H9 (cell line): ENCODE data around the gene ZBTB17. TPM values are rescaled to one million over a fixed set of nuclear protein-coding genes. Genes with fewer than 3 reads are reported as not detected.

ENCODE experiments used
- DNase-seq: peaks from one replicate; pipeline ENCODE4 v3.0.0-alpha.2; 2017
- H2AFZ ChIP-seq: one replicate; pipeline ENCODE4 v1.6.1; 2013; ENCODE audit warnings: mild to moderate bottlenecking, low read length, control low read depth, moderate library complexity
- H2AK5ac ChIP-seq: 2 replicates; pipeline ENCODE4 v1.6.1; 2013; ENCODE audit warnings: low read length, control low read depth, mixed read lengths; ENCODE audit not compliant: insufficient read length
- H2BK120ac ChIP-seq: one replicate; pipeline ENCODE4 v1.6.1; 2013; ENCODE audit warnings: low read depth, mild to moderate bottlenecking, low read length, control low read depth, inconsistent platforms; ENCODE audit not compliant: poor library complexity, severe bottlenecking
- H2BK12ac ChIP-seq: 2 replicates; pipeline ENCODE4 v1.6.1; 2013; ENCODE audit warnings: low read length, control low read depth, mixed read lengths, low read depth; ENCODE audit not compliant: insufficient read length
- H2BK15ac ChIP-seq: 2 replicates; pipeline ENCODE4 v1.6.1; 2013; ENCODE audit warnings: low read depth, low read length, control low read depth
- H2BK20ac ChIP-seq: one replicate; pipeline ENCODE4 v1.6.1; 2013; ENCODE audit warnings: low read depth, mild to moderate bottlenecking, low read length, control low read depth, inconsistent platforms; ENCODE audit not compliant: poor library complexity, severe bottlenecking
- H2BK5ac ChIP-seq: 2 replicates; pipeline ENCODE4 v1.6.1; 2013; ENCODE audit warnings: low read length, control low read depth, mixed read lengths; ENCODE audit not compliant: insufficient read length
- H3K14ac ChIP-seq: 2 replicates; pipeline ENCODE4 v1.6.1; 2013; ENCODE audit warnings: low read length, control low read depth; ENCODE audit not compliant: insufficient read depth
- H3K18ac ChIP-seq: 2 replicates; pipeline ENCODE4 v1.6.1; 2013; ENCODE audit warnings: low read depth, mild to moderate bottlenecking, mixed read lengths, low read length, control low read depth; ENCODE audit not compliant: insufficient read length
- H3K23ac ChIP-seq: 2 replicates; pipeline ENCODE4 v1.6.1; 2013; ENCODE audit warnings: low read length, control low read depth, mixed read lengths, low read depth; ENCODE audit not compliant: insufficient read length
- H3K23me2 ChIP-seq: 2 replicates; pipeline ENCODE4 v1.6.1; 2013; ENCODE audit warnings: low read depth, mild to moderate bottlenecking, mixed read lengths, low read length, control low read depth; ENCODE audit not compliant: insufficient read length, poor library complexity, severe bottlenecking
- H3K27ac ChIP-seq: 2 replicates; pipeline ENCODE4 v1.5.1; 2013; ENCODE audit warnings: low read length, control low read depth, mixed read lengths, low read depth; ENCODE audit not compliant: insufficient read length
- H3K27me3 ChIP-seq: 2 replicates; pipeline ENCODE4 v1.6.1; 2013; ENCODE audit warnings: low read length, control low read depth, inconsistent platforms; ENCODE audit not compliant: insufficient read depth
- H3K4ac ChIP-seq: 2 replicates; pipeline ENCODE4 v1.6.1; 2013; ENCODE audit warnings: low read depth, mild to moderate bottlenecking, control low read depth, inconsistent platforms, low read length, moderate library complexity
- H3K4me1 ChIP-seq: 2 replicates; pipeline ENCODE4 v1.6.1; 2013; ENCODE audit warnings: low read length, control low read depth, inconsistent platforms; ENCODE audit not compliant: insufficient read depth
- H3K4me2 ChIP-seq: 2 replicates; pipeline ENCODE4 v1.6.1; 2013; ENCODE audit warnings: low read length, control low read depth, mixed read lengths; ENCODE audit not compliant: insufficient read length, insufficient read depth
- H3K56ac ChIP-seq: 2 replicates; pipeline ENCODE4 v1.6.1; 2013; ENCODE audit warnings: low read depth, mild to moderate bottlenecking, mixed read lengths, low read length, control low read depth; ENCODE audit not compliant: insufficient read length
- H3K79me1 ChIP-seq: 2 replicates; pipeline ENCODE4 v1.6.1; 2013; ENCODE audit warnings: low read depth, mild to moderate bottlenecking, moderate library complexity, low read length, control low read depth, inconsistent platforms; ENCODE audit not compliant: insufficient read depth, poor library complexity, severe bottlenecking
- H3K79me2 ChIP-seq: 2 replicates; pipeline ENCODE4 v1.6.1; 2013; ENCODE audit warnings: low read length, control low read depth, inconsistent platforms; ENCODE audit not compliant: insufficient read depth
- H3K9ac ChIP-seq: 2 replicates; pipeline ENCODE4 v1.6.1; 2013; ENCODE audit warnings: low read length, control low read depth, mixed read lengths; ENCODE audit not compliant: insufficient read length; ENCODE audit errors: extremely low read depth
- H3K9me3 ChIP-seq: one replicate; pipeline ENCODE4 v1.6.1; 2013; ENCODE audit warnings: low read depth, low read length, inconsistent platforms; ENCODE audit not compliant: control insufficient read depth
- H3T11ph ChIP-seq: one replicate; pipeline ENCODE4 v1.6.1; 2013; ENCODE audit warnings: mild to moderate bottlenecking, low read length, control low read depth, inconsistent platforms
- H4K20me1 ChIP-seq: one replicate; pipeline ENCODE4 v1.6.1; 2013; ENCODE audit not compliant: control insufficient read depth, insufficient read length, insufficient read depth
- H4K5ac ChIP-seq: 2 replicates; pipeline ENCODE4 v1.6.1; 2013; ENCODE audit warnings: low read depth, mild to moderate bottlenecking, mixed read lengths, low read length, control low read depth; ENCODE audit not compliant: insufficient read length
- H4K8ac ChIP-seq: replicated peaks from 2 replicates; pipeline ENCODE4 v1.6.1; 2013; ENCODE audit warnings: low read length, control low read depth, mixed read lengths, low read depth; ENCODE audit not compliant: insufficient read length
- H4K91ac ChIP-seq: 2 replicates; pipeline ENCODE4 v1.6.1; 2013; ENCODE audit warnings: low read depth, mild to moderate bottlenecking, moderate library complexity, mixed read lengths, low read length, control low read depth; ENCODE audit not compliant: insufficient read length
- H3K27ac Mint-ChIP-seq, 3 experiments: 2 replicates in 2 of 3; 3 replicates in 1 of 3; pipeline ENCODE4 v1.8.0; 2020 to 2021; ENCODE audit warnings: mixed read lengths in 3 of 3, mild to moderate bottlenecking in 1 of 3, moderate library complexity in 1 of 3
- H3K27me3 Mint-ChIP-seq: 2 replicates; pipeline ENCODE4 v1.8.0; 2021; ENCODE audit warnings: low read depth, mild to moderate bottlenecking, moderate library complexity, mixed read lengths
- H3K36me3 Mint-ChIP-seq, 3 experiments: 2 replicates in 2 of 3; 3 replicates in 1 of 3; pipeline ENCODE4 v1.8.0; 2020 to 2021; ENCODE audit warnings: low read depth in 3 of 3, mixed read lengths in 3 of 3; ENCODE audit not compliant: insufficient read depth in 1 of 3
- H3K4me1 Mint-ChIP-seq, 2 experiments: 2 replicates each; pipeline ENCODE4 v1.8.0; 2020; ENCODE audit warnings: mixed read lengths in 2 of 2
- H3K4me3 Mint-ChIP-seq, 2 experiments: 2 replicates in 1 of 2; 3 replicates in 1 of 2; pipeline ENCODE4 v1.8.0; 2020 to 2021; ENCODE audit warnings: mild to moderate bottlenecking in 2 of 2, mixed read lengths in 2 of 2, moderate library complexity in 1 of 2
- H3K9me3 Mint-ChIP-seq, 2 experiments: 2 replicates in 1 of 2; 3 replicates in 1 of 2; pipeline ENCODE4 v1.8.0; 2020; ENCODE audit warnings: mild to moderate bottlenecking in 2 of 2, mixed read lengths in 2 of 2, moderate library complexity in 1 of 2
- WGBS: extraction: QIAGEN DNeasy Blood & Tissue Kit; methylation state at CpG from one replicate; pipeline ENCODE4 v1.1.7; 2013; ENCODE audit warnings: missing lambda C conversion rate, low lambda C conversion rate, mixed read lengths; ENCODE audit not compliant: insufficient read length; ENCODE audit errors: extremely low coverage; 5-methylcytosine and 5-hydroxymethylcytosine counted together
- total RNA-seq: library from RNA; stranded (reverse); gene quantifications from 2 replicates; pipeline ENCODE4 v1.2.1, GENCODE V29; 2021
- TF ChIP-seq, protein P1 (sequence below): fragments of 200-600 bp; sonication (generic); conservative IDR thresholded peaks from 3 replicates; pipeline ENCODE4 v1.8.0; 2021; ENCODE audit warnings: antibody characterized with exemption, mild to moderate bottlenecking

The ZBTB17 gene
- total RNA-seq, 1 experiment from 2014 or later = 16.5 TPM

DNA sequence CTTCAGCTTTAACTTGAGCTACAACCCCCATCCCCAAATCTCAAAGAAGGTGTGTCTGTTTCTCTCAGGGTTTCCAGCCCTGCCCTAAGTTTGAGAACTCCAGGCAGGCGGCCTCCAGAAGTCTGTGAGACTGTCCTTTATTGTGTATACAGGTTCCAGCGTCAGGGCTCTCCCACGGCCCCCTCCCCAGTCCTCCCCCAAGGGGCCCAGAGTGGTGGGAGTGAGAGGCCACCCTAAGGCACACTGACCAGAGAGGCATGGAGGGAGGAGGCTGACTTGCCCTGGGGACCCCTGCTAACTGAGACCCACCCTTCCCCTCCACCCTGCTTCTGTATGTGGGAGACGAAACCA is 38.0 kb upstream of the ZBTB17 start:
- no peak overlapping the region for H3K4ac ChIP-seq
- Mint-ChIP-seq H3K27me3 (peaks cover 2% of the 10 kb centered on the region), H3K9me3 (no peaks in the 10 kb centered on the region), H3K27ac (peak overlapping the region in 1 of 3 experiments; percentile 83; a peak in 1 of 7 replicates), H3K36me3 (no peaks in the 10 kb centered on the region), H3K4me3 (peak overlapping the region in 1 of 2 experiments; percentile 73; a peak in 2 of 5 replicates), H3K4me1 (peaks cover 24 to 52% of the 10 kb centered on the region in 2 experiments)
- H4K91ac ChIP-seq = no peak overlapping the region
- 0 out of 2 replicates have a peak overlapping the region, but pooled peaks have one; percentile 42 for H3K14ac ChIP-seq
- H3K9me3 ChIP-seq = no peaks in the 10 kb centered on the region
- no peak overlapping the region for H2BK5ac ChIP-seq
- no peak overlapping the region for H2BK20ac ChIP-seq
- no peak overlapping the region for H3K18ac ChIP-seq
- H2AFZ ChIP-seq = no peak overlapping the region
- TF ChIP-seq, protein P1, sequence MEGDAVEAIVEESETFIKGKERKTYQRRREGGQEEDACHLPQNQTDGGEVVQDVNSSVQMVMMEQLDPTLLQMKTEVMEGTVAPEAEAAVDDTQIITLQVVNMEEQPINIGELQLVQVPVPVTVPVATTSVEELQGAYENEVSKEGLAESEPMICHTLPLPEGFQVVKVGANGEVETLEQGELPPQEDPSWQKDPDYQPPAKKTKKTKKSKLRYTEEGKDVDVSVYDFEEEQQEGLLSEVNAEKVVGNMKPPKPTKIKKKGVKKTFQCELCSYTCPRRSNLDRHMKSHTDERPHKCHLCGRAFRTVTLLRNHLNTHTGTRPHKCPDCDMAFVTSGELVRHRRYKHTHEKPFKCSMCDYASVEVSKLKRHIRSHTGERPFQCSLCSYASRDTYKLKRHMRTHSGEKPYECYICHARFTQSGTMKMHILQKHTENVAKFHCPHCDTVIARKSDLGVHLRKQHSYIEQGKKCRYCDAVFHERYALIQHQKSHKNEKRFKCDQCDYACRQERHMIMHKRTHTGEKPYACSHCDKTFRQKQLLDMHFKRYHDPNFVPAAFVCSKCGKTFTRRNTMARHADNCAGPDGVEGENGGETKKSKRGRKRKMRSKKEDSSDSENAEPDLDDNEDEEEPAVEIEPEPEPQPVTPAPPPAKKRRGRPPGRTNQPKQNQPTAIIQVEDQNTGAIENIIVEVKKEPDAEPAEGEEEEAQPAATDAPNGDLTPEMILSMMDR = no peak
- H4K5ac ChIP-seq = no peak overlapping the region
- no peak overlapping the region for H3K56ac ChIP-seq
- H3K23ac ChIP-seq = no peak overlapping the region
- peaks cover 8% of the 10 kb centered on the region; the same call in 1 of the 2 replicates for H3K4me1 ChIP-seq
- H4K20me1 ChIP-seq = no peaks in the 10 kb centered on the region
- H3K79me2 ChIP-seq = no peaks in the 10 kb centered on the region
- peak overlapping the region; percentile 31 for H3K4me2 ChIP-seq
- no peak overlapping the region for H2BK120ac ChIP-seq
- no peak overlapping the region for H4K8ac ChIP-seq
- H2BK15ac ChIP-seq = no peak overlapping the region
- H2AK5ac ChIP-seq = no peak overlapping the region
- H3K27me3 ChIP-seq = no peaks in the 10 kb centered on the region
- H2BK12ac ChIP-seq = no peak overlapping the region
- H3K79me1 ChIP-seq = no peaks in the 10 kb centered on the region
- H3K27ac ChIP-seq = no peak overlapping the region
- no peaks in the 10 kb centered on the region for H3K23me2 ChIP-seq
- no CpG with 5 or more reads among the region's 4 CpGs for WGBS
- no peak overlapping the region for H3T11ph ChIP-seq
- no peak for DNase-seq
- no peak overlapping the region for H3K9ac ChIP-seq
